Kidney capillary endothelial cell (primary cell): Measurements from ENCODE around the gene HOXA9.

Source experiments
- DNase-seq: peaks from one replicate; pipeline ENCODE4 v3.0.0-alpha.2; 2018; ENCODE audit warnings: low spot score

Gene HOXA9

GRCh38 chr7:27188386-27189294 lies 23.3 kb upstream of the HOXA9 start:
- DNase-seq = no peak

- DNase-seq = no peak
Observed at GRCh38 chr7:27187475-27188385, 22.4 kb upstream of the HOXA9 start.

GRCh38 chr7:27186668-27187474 lies 21.5 kb upstream of the HOXA9 start:
- DNase-seq = no peak

- DNase-seq = no peak
Observed at GRCh38 chr7:27185854-27186667, 20.7 kb upstream of the HOXA9 start.

GRCh38 chr7:27185013-27185853 lies 19.9 kb upstream of the HOXA9 start, which contains the start of gene HOXA11:
Gene HOXA11, minus strand, starts transcription at chr7:27185232. Its CDS starts 88 bp downstream, at chr7:27185144.
- no peak for DNase-seq

- no peak for DNase-seq
Observed at GRCh38 chr7:27184337-27185012, 19.1 kb upstream of the HOXA9 start.

- no peak for DNase-seq
Observed at GRCh38 chr7:27183682-27184336, 18.5 kb upstream of the HOXA9 start.

- DNase-seq = no peak
Observed at GRCh38 chr7:27182861-27183681, 17.7 kb upstream of the HOXA9 start.

GRCh38 chr7:27182285-27182841 lies 17.0 kb upstream of the HOXA9 start:
- no peak for DNase-seq

- no peak for DNase-seq
Observed at GRCh38 chr7:27181795-27182275, 16.5 kb upstream of the HOXA9 start.

GRCh38 chr7:27180431-27181420 lies 15.4 kb upstream of the HOXA9 start:
- no peak for DNase-seq

GRCh38 chr7:27179503-27180430 lies 14.4 kb upstream of the HOXA9 start:
- no peak for DNase-seq

- DNase-seq = no peak
Observed at GRCh38 chr7:27179030-27179429, 13.7 kb upstream of the HOXA9 start.

- no peak for DNase-seq
Observed at GRCh38 chr7:27178366-27178765, 13.0 kb upstream of the HOXA9 start.

GRCh38 chr7:27177795-27178320 lies 12.5 kb upstream of the HOXA9 start:
- no peak for DNase-seq
